SK-N-SH treated with all-trans-retinoic acid at 6 μM for 48 hours (cell line): Measurements from ENCODE around the gene ULBP1.

Experiments
- ATAC-seq: fragments of 200-7000 bp; cut with Tn5 transposase; 3 replicates; pipeline ENCODE4 v1.9.1; 2020; ENCODE audit warnings: mild to moderate bottlenecking, moderate library complexity
- ARNTL ChIP-seq: fragments of 450-650 bp; formaldehyde crosslinking; IDR thresholded peaks from 2 replicates; pipeline ENCODE4 v1.5.0; 2020; ENCODE audit warnings: low read depth, mild to moderate bottlenecking, moderate library complexity, borderline replicate concordance
- CSDC2 ChIP-seq: fragments of 250-450 bp; sonication (Bioruptor Pico); IDR thresholded peaks from 2 replicates; pipeline ENCODE4 v1.5.0; 2020; ENCODE audit warnings: mild to moderate bottlenecking, moderate library complexity
- CSRNP3 ChIP-seq: fragments of 250-450 bp; sonication (Bioruptor Pico); IDR thresholded peaks from 2 replicates; pipeline ENCODE4 v1.5.1; 2021; ENCODE audit warnings: mild to moderate bottlenecking, moderate library complexity
- GLIS3 ChIP-seq: fragments of 250-450 bp; sonication (Bioruptor Pico); IDR thresholded peaks from 2 replicates; pipeline ENCODE4 v1.5.0; 2020; ENCODE audit warnings: mild to moderate bottlenecking, moderate library complexity
- OSR1 ChIP-seq: fragments of 250-450 bp; sonication (Bioruptor Pico); IDR thresholded peaks from 2 replicates; pipeline ENCODE4 v1.8.0; 2022; ENCODE audit warnings: moderate library complexity, mild to moderate bottlenecking, inconsistent platforms
- PATZ1 ChIP-seq: fragments of 250-450 bp; sonication (Bioruptor Pico); IDR thresholded peaks from 2 replicates; pipeline ENCODE4 v1.8.0; 2020; ENCODE audit warnings: mild to moderate bottlenecking, moderate library complexity, borderline replicate concordance
- POU6F1 ChIP-seq: fragments of 250-450 bp; sonication (Bioruptor Pico); IDR thresholded peaks from 2 replicates; pipeline ENCODE4 v1.8.0; 2021; ENCODE audit warnings: low read depth, mild to moderate bottlenecking, moderate library complexity, borderline replicate concordance
- PPARA ChIP-seq: fragments of 250-450 bp; sonication (Bioruptor Pico); IDR thresholded peaks from 2 replicates; pipeline ENCODE4 v1.5.0; 2020; ENCODE audit warnings: mild to moderate bottlenecking, borderline replicate concordance
- RARB ChIP-seq: fragments of 250-450 bp; sonication (Bioruptor Pico); IDR thresholded peaks from 2 replicates; pipeline ENCODE4 v1.8.0; 2021; ENCODE audit warnings: mild to moderate bottlenecking, moderate library complexity
- SNAI2 ChIP-seq: fragments of 250-450 bp; sonication (Bioruptor Pico); IDR thresholded peaks from 2 replicates; pipeline ENCODE4 v1.5.0; 2020; ENCODE audit warnings: mild to moderate bottlenecking, moderate library complexity
- TCF4 ChIP-seq: fragments of 250-450 bp; sonication (Bioruptor Pico); IDR thresholded peaks from 2 replicates; pipeline ENCODE4 v1.8.0; 2021; ENCODE audit warnings: mild to moderate bottlenecking, moderate library complexity, borderline replicate concordance
- ZC3H10 ChIP-seq: fragments of 250-450 bp; sonication (Bioruptor Pico); IDR thresholded peaks from 2 replicates; pipeline ENCODE4 v1.5.1; 2021; ENCODE audit warnings: mild to moderate bottlenecking, moderate library complexity
- ZFP3 ChIP-seq: fragments of 250-450 bp; sonication (Bioruptor Pico); IDR thresholded peaks from 2 replicates; pipeline ENCODE4 v1.5.0; 2020; ENCODE audit warnings: mild to moderate bottlenecking, moderate library complexity
- ZFP30 ChIP-seq: fragments of 450-650 bp; formaldehyde crosslinking; IDR thresholded peaks from 2 replicates; pipeline ENCODE4 v1.5.0; 2022; ENCODE audit warnings: mild to moderate bottlenecking, moderate library complexity
- ZNF565 ChIP-seq: fragments of 450-650 bp; formaldehyde crosslinking; conservative IDR thresholded peaks from 2 replicates; pipeline ENCODE4 v1.5.0; 2020; ENCODE audit warnings: low read depth, mild to moderate bottlenecking, moderate library complexity
- TF ChIP-seq, protein P1 (sequence below): fragments of 250-450 bp; sonication (Bioruptor Pico); IDR thresholded peaks from 2 replicates; pipeline ENCODE4 v1.5.1; 2020; ENCODE audit warnings: low read depth, mild to moderate bottlenecking, moderate library complexity

Gene ULBP1

DNA sequence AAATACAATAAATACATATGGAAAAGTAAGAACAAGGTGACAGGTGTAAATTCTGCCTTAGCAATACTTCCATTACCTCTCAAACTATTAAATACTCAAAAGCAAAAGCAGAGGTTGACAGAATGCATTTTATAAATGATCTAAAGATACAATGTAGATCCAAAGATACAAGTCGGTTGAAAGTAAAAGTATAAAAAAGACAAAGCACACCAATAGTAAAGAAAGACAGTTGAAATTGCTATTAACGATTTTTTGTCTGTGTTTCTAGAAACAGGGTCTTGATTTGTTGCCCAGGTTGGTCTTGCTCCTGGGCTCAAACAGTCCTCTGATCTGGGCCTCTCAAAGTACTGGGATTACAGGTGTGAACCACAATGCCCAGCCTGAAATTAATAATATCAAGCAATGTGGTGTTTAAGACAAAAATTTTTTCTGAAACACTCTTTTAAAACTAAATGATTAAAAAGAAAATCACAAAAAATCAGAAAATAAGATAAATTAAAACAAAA is 23.9 kb downstream of the ULBP1 start:
- TF ChIP-seq, protein P1, sequence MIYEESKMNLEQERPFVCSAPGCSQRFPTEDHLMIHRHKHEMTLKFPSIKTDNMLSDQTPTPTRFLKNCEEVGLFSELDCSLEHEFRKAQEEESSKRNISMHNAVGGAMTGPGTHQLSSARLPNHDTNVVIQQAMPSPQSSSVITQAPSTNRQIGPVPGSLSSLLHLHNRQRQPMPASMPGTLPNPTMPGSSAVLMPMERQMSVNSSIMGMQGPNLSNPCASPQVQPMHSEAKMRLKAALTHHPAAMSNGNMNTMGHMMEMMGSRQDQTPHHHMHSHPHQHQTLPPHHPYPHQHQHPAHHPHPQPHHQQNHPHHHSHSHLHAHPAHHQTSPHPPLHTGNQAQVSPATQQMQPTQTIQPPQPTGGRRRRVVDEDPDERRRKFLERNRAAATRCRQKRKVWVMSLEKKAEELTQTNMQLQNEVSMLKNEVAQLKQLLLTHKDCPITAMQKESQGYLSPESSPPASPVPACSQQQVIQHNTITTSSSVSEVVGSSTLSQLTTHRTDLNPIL (CRISPR knock-in tag) = no peak
- TF ChIP-seq ARNTL (CRISPR knock-in tag) = no peak
- no peak for TF ChIP-seq PPARA (CRISPR knock-in tag)
- no peak for TF ChIP-seq OSR1 (CRISPR knock-in tag)
- TF ChIP-seq ZC3H10 (CRISPR knock-in tag) = no peak
- no peak for TF ChIP-seq ZNF565 (CRISPR knock-in tag)
- no peak for TF ChIP-seq CSRNP3
- TF ChIP-seq POU6F1 = no peak
- TF ChIP-seq TCF4 = no peak
- no peak for TF ChIP-seq ZFP3 (CRISPR knock-in tag)
- TF ChIP-seq, all 23 proteins: peak for 0
- ATAC-seq = no peak

GRCh38 chr6:149988550-149989346 is 25.0 kb downstream of the ULBP1 start:
- ATAC-seq = no peak

DNA sequence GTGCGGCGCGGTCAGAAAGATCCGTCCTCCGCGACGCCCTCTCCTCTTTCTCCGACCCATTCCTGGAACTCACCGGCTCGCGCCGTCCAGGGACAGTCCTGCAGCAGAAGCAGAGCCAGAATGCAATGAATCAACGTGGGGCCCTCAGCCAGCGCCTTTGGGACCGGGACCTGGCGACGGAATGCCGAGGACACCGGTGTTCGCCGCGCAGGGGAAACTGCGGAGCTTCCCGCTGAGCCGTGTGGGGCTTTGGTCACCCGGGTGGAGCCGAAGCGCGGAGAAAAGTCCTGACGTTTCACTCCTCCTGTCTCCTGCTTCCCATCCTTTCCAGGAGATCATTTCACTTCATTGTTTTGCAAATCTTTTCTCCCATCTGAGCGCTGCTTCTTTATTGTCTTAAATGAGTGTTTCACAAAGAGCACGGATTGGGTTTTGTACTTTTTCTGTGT is 26.5 kb downstream of the ULBP1 start:
- TF ChIP-seq PPARA (CRISPR knock-in tag) = no peak
- no peak for TF ChIP-seq ARNTL (CRISPR knock-in tag)
- no peak for TF ChIP-seq OSR1 (CRISPR knock-in tag)
- TF ChIP-seq CSDC2 = no peak
- no peak for TF ChIP-seq ZNF565 (CRISPR knock-in tag)
- peak; percentile 39 for ATAC-seq

More at GRCh38 chr6:149988550-149989346, 25.0 kb downstream of the ULBP1 start:
- TF ChIP-seq ARNTL (CRISPR knock-in tag) = no peak
- no peak for TF ChIP-seq OSR1 (CRISPR knock-in tag)
- TF ChIP-seq SNAI2 (CRISPR knock-in tag) = no peak
- TF ChIP-seq PATZ1 (CRISPR knock-in tag) = no peak
- TF ChIP-seq ZNF565 (CRISPR knock-in tag) = no peak
- no peak for TF ChIP-seq CSRNP3
- TF ChIP-seq ZFP30 (CRISPR knock-in tag) = no peak
- TF ChIP-seq PPARA (CRISPR knock-in tag) = no peak
- TF ChIP-seq ZC3H10 (CRISPR knock-in tag) = no peak

- peak; percentile 41 for ATAC-seq
- no peak for TF ChIP-seq TCF4
- TF ChIP-seq ZFP30 (CRISPR knock-in tag) = no peak
- no peak for TF ChIP-seq GLIS3
- TF ChIP-seq PPARA (CRISPR knock-in tag) = no peak
- TF ChIP-seq RARB (CRISPR knock-in tag) = no peak
- TF ChIP-seq PATZ1 (CRISPR knock-in tag) = no peak
- no peak for TF ChIP-seq CSRNP3
- no peak for TF ChIP-seq CSDC2
These were observed 27.1 kb downstream of the ULBP1 start for GRCh38 chr6:149990661-149991471.

DNA sequence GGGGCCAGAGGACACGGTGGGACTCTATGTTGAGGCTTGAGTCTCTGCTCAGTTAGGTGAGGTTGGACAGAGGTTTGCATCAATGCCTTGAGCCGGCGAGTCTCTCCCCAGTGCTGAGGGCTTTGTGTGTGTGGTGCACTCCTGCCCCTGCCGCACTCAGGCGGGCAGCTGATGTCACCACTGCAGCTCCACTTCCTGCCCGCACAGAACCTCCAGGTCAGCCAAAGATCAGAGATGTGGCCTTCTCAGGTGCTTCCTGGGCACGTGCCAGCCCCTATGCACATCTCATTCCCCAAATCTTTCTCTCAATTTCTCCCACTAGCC is 27.7 kb downstream of the ULBP1 start:
- ATAC-seq = 0 out of 3 replicates have a peak, but pooled peaks have one; percentile 31
